ENCODE data around the gene HSPH1. TPM values are rescaled to one million over a fixed set of nuclear protein-coding genes. Genes with fewer than 3 reads are reported as not detected.
A peak's percentile ranks its signal among the peaks of the same experiment; 100 is the strongest.

HSPH1 gene
- total and polyA plus RNA-seq, 5 donors from 2014 or later = 29.0 to 155 (median 33.9) TPM

GRCh38 chr13:31174018-31174417, 12.3 kb upstream of the HSPH1 start:
- no peaks in the 10 kb centered on the region for H3K9me3 ChIP-seq (ENCODE audit: control insufficient read depth in 2 of 2, low read length in 2 of 2)
- no peak overlapping the region for H3K4me3 Mint-ChIP-seq
- no peaks in the 10 kb centered on the region for H3K36me3 ChIP-seq (ENCODE audit: control insufficient read depth, insufficient read depth, low read length)
- no peak overlapping the region for H3K4me3 ChIP-seq (ENCODE audit: low read depth, low read length)
- no peak for ATAC-seq (ENCODE audit: low read depth in 2 of 2)
- no peak for DNase-seq
- H3K4me1 ChIP-seq (ENCODE audit: control insufficient read depth, insufficient read depth, low read length, poor library complexity, severe bottlenecking) = no peaks in the 10 kb centered on the region
- no peaks in the 10 kb centered on the region for H3K36me3 Mint-ChIP-seq
- peaks cover 0 to 5% (median 2%) of the 10 kb centered on the region in 4 donors for H3K4me1 Mint-ChIP-seq
- no peak overlapping the region for H3K27ac ChIP-seq (ENCODE audit: insufficient read depth, low read length, poor library complexity, severe bottlenecking)
- H3K27me3 ChIP-seq (ENCODE audit: control insufficient read depth, insufficient read depth, low read length) = peaks cover 14% of the 10 kb centered on the region
- H3K27me3 Mint-ChIP-seq = peaks cover 22% of the 10 kb centered on the region
- H3K9me3 Mint-ChIP-seq = peaks cover 0 to 2% (median 0%) of the 10 kb centered on the region in 7 donors
- H3K27ac Mint-ChIP-seq = no peak overlapping the region

- peaks cover 24% of the 10 kb centered on the region for H3K27me3 Mint-ChIP-seq
- no peak for ATAC-seq (ENCODE audit: low read depth in 2 of 2)
- Histone ChIP-seq H3K27ac (ENCODE audit: insufficient read depth, low read length, poor library complexity, severe bottlenecking) (no peak overlapping the region), H3K36me3 (ENCODE audit: control insufficient read depth, insufficient read depth, low read length) (no peaks in the 10 kb centered on the region), H3K4me1 (ENCODE audit: control insufficient read depth, insufficient read depth, low read length, poor library complexity, severe bottlenecking) (no peaks in the 10 kb centered on the region), H3K4me3 (ENCODE audit: low read depth, low read length) (no peak overlapping the region), H3K9me3 (ENCODE audit: control insufficient read depth in 2 of 2, low read length in 2 of 2) (no peaks in the 10 kb centered on the region), H3K27me3 (ENCODE audit: control insufficient read depth, insufficient read depth, low read length) (peaks cover 14% of the 10 kb centered on the region)
- peak overlapping the region in 1 of 4 donors; percentile 48 for H3K4me3 Mint-ChIP-seq
- DNase-seq = no peak
- H3K4me1 Mint-ChIP-seq = no peaks in the 10 kb centered on the region
- H3K36me3 Mint-ChIP-seq = peaks cover 3% of the 10 kb centered on the region
- no peaks in the 10 kb centered on the region for H3K9me3 Mint-ChIP-seq
- no peak overlapping the region for H3K27ac Mint-ChIP-seq
These were observed 10.8 kb upstream of the HSPH1 start for GRCh38 chr13:31172535-31172934.

- Mint-ChIP-seq H3K9me3 (no peaks in the 10 kb centered on the region), H3K4me3 (no peak overlapping the region), H3K27me3 (peaks cover 24% of the 10 kb centered on the region), H3K36me3 (peaks cover 3% of the 10 kb centered on the region), H3K27ac (no peak overlapping the region), H3K4me1 (no peaks in the 10 kb centered on the region)
- Histone ChIP-seq H3K4me1 (ENCODE audit: control insufficient read depth, insufficient read depth, low read length, poor library complexity, severe bottlenecking) (no peaks in the 10 kb centered on the region), H3K27me3 (ENCODE audit: control insufficient read depth, insufficient read depth, low read length) (peaks cover 14% of the 10 kb centered on the region), H3K36me3 (ENCODE audit: control insufficient read depth, insufficient read depth, low read length) (no peaks in the 10 kb centered on the region), H3K9me3 (ENCODE audit: control insufficient read depth in 2 of 2, low read length in 2 of 2) (no peaks in the 10 kb centered on the region), H3K4me3 (ENCODE audit: low read depth, low read length) (no peak overlapping the region), H3K27ac (ENCODE audit: insufficient read depth, low read length, poor library complexity, severe bottlenecking) (no peak overlapping the region)
- ATAC-seq (ENCODE audit: low read depth in 2 of 2) (no peak), DNase-seq (no peak)
These were observed 10.3 kb upstream of the HSPH1 start for GRCh38 chr13:31172001-31172400.

GRCh38 chr13:31168736-31169135, 7.0 kb upstream of the HSPH1 start:
- H3K27ac Mint-ChIP-seq = no peak overlapping the region

GRCh38 chr13:31168166-31168565, 6.5 kb upstream of the HSPH1 start:
- Mint-ChIP-seq H3K4me1 (peaks cover 0 to 6% (median 4%) of the 10 kb centered on the region in 4 donors), H3K27me3 (peaks cover 16% of the 10 kb centered on the region), H3K9me3 (no peaks in the 10 kb centered on the region), H3K4me3 (no peak overlapping the region), H3K27ac (no peak overlapping the region), H3K36me3 (peaks cover 3% of the 10 kb centered on the region)
- no peak overlapping the region for H3K4me3 ChIP-seq (ENCODE audit: low read depth, low read length)
- H3K9me3 ChIP-seq (ENCODE audit: control insufficient read depth in 2 of 2, low read length in 2 of 2) = no peaks in the 10 kb centered on the region
- peaks cover 6% of the 10 kb centered on the region for H3K27me3 ChIP-seq (ENCODE audit: control insufficient read depth, insufficient read depth, low read length)
- DNase-seq (no peak), ATAC-seq (ENCODE audit: low read depth in 2 of 2) (no peak)
- H3K27ac ChIP-seq (ENCODE audit: insufficient read depth, low read length, poor library complexity, severe bottlenecking) = no peak overlapping the region
- H3K4me1 ChIP-seq (ENCODE audit: control insufficient read depth, insufficient read depth, low read length, poor library complexity, severe bottlenecking) = peaks cover 3% of the 10 kb centered on the region
- H3K36me3 ChIP-seq (ENCODE audit: control insufficient read depth, insufficient read depth, low read length) = no peaks in the 10 kb centered on the region

More at GRCh38 chr13:31168736-31169135, 7.0 kb upstream of the HSPH1 start:
- H3K36me3 ChIP-seq (ENCODE audit: control insufficient read depth, insufficient read depth, low read length) = no peaks in the 10 kb centered on the region
- no peak overlapping the region for H3K27ac ChIP-seq (ENCODE audit: insufficient read depth, low read length, poor library complexity, severe bottlenecking)
- no peaks in the 10 kb centered on the region for H3K4me1 ChIP-seq (ENCODE audit: control insufficient read depth, insufficient read depth, low read length, poor library complexity, severe bottlenecking)
- H3K36me3 Mint-ChIP-seq = peaks cover 3% of the 10 kb centered on the region
- H3K27me3 Mint-ChIP-seq = peaks cover 19% of the 10 kb centered on the region
- peaks cover 0 to under 1% (median 0%) of the 10 kb centered on the region in 4 donors for H3K4me1 Mint-ChIP-seq
- no peak for ATAC-seq (ENCODE audit: low read depth in 2 of 2)
- DNase-seq = no peak
- no peak overlapping the region for H3K4me3 Mint-ChIP-seq
- peaks cover 11% of the 10 kb centered on the region for H3K27me3 ChIP-seq (ENCODE audit: control insufficient read depth, insufficient read depth, low read length)
- no peaks in the 10 kb centered on the region for H3K9me3 Mint-ChIP-seq
- no peaks in the 10 kb centered on the region for H3K9me3 ChIP-seq (ENCODE audit: control insufficient read depth in 2 of 2, low read length in 2 of 2)
- no peak overlapping the region for H3K4me3 ChIP-seq (ENCODE audit: low read depth, low read length)

GRCh38 chr13:31167490-31167889, 5.8 kb upstream of the HSPH1 start:
- H3K27ac Mint-ChIP-seq = no peak overlapping the region

GRCh38 chr13:31166591-31166990, 4.9 kb upstream of the HSPH1 start:
- Histone ChIP-seq H3K4me1 (ENCODE audit: control insufficient read depth, insufficient read depth, low read length, poor library complexity, severe bottlenecking) (peaks cover 8% of the 10 kb centered on the region), H3K36me3 (ENCODE audit: control insufficient read depth, insufficient read depth, low read length) (no peaks in the 10 kb centered on the region), H3K27me3 (ENCODE audit: control insufficient read depth, insufficient read depth, low read length) (no peaks in the 10 kb centered on the region), H3K27ac (ENCODE audit: insufficient read depth, low read length, poor library complexity, severe bottlenecking) (no peak overlapping the region), H3K4me3 (ENCODE audit: low read depth, low read length) (no peak overlapping the region), H3K9me3 (ENCODE audit: control insufficient read depth in 2 of 2, low read length in 2 of 2) (no peaks in the 10 kb centered on the region)
- no peak for ATAC-seq (ENCODE audit: low read depth in 2 of 2)
- Mint-ChIP-seq H3K27me3 (peaks cover 14% of the 10 kb centered on the region), H3K27ac (no peak overlapping the region), H3K9me3 (no peaks in the 10 kb centered on the region), H3K4me3 (no peak overlapping the region), H3K36me3 (peaks cover 3% of the 10 kb centered on the region), H3K4me1 (peaks cover 4 to 16% (median 12%) of the 10 kb centered on the region in 4 donors)
- DNase-seq = no peak

More at GRCh38 chr13:31167490-31167889, 5.8 kb upstream of the HSPH1 start:
- Histone ChIP-seq H3K27me3 (ENCODE audit: control insufficient read depth, insufficient read depth, low read length) (peaks cover under 1% of the 10 kb centered on the region), H3K27ac (ENCODE audit: insufficient read depth, low read length, poor library complexity, severe bottlenecking) (no peak overlapping the region), H3K36me3 (ENCODE audit: control insufficient read depth, insufficient read depth, low read length) (no peaks in the 10 kb centered on the region), H3K4me1 (ENCODE audit: control insufficient read depth, insufficient read depth, low read length, poor library complexity, severe bottlenecking) (peaks cover 8% of the 10 kb centered on the region), H3K9me3 (ENCODE audit: control insufficient read depth in 2 of 2, low read length in 2 of 2) (no peaks in the 10 kb centered on the region), H3K4me3 (ENCODE audit: low read depth, low read length) (no peak overlapping the region)
- Mint-ChIP-seq H3K4me1 (peaks cover 4 to 13% (median 10%) of the 10 kb centered on the region in 4 donors), H3K4me3 (no peak overlapping the region), H3K9me3 (no peaks in the 10 kb centered on the region), H3K27me3 (peaks cover 14% of the 10 kb centered on the region), H3K36me3 (peaks cover 3% of the 10 kb centered on the region)
- DNase-seq (no peak), ATAC-seq (ENCODE audit: low read depth in 2 of 2) (no peak)
